GM23338 (cell line): Measurements from ENCODE around the gene MTA3. TPM values are rescaled to one million over a fixed set of nuclear protein-coding genes. Genes with fewer than 3 reads are reported as not detected.

ENCODE experiments used
- ATAC-seq: fragments of 200-7000 bp; cut with Tn5 transposase; 3 replicates; pipeline ENCODE4 v1.9.1; 2020
- DNase-seq: peaks from one replicate; pipeline ENCODE4 v3.0.0-alpha.2; 2015; ENCODE audit warnings: low spot score
- H2AFZ ChIP-seq: fragments of 200-600 bp; sonication (generic); 2 replicates; pipeline ENCODE4 v1.8.0; 2016; ENCODE audit warnings: antibody characterized with exemption, mild to moderate bottlenecking, moderate library complexity
- H3F3A ChIP-seq: fragments of 200-600 bp; sonication (generic); replicated peaks from 2 replicates; pipeline ENCODE4 v1.8.0; 2017; ENCODE audit warnings: antibody characterized with exemption, mixed run types, low read depth
- H3K27ac ChIP-seq: fragments of 200-600 bp; sonication (generic); 2 replicates; pipeline ENCODE4 v1.6.1; 2016; ENCODE audit warnings: low read depth
- H3K27me3 ChIP-seq: fragments of 200-600 bp; sonication (generic); 2 replicates; pipeline ENCODE4 v1.8.0; 2016; ENCODE audit warnings: mild to moderate bottlenecking, mixed run types, moderate library complexity; ENCODE audit not compliant: insufficient read depth
- H3K36me3 ChIP-seq: fragments of 200-600 bp; sonication (generic); 2 replicates; pipeline ENCODE4 v1.8.0; 2016; ENCODE audit warnings: mild to moderate bottlenecking; ENCODE audit not compliant: insufficient read depth
- H3K4me1 ChIP-seq: fragments of 200-600 bp; sonication (generic); 2 replicates; pipeline ENCODE4 v1.8.0; 2016; ENCODE audit warnings: mild to moderate bottlenecking, moderate library complexity; ENCODE audit not compliant: insufficient read depth
- H3K4me2 ChIP-seq: fragments of 200-600 bp; sonication (generic); 2 replicates; pipeline ENCODE4 v1.7.1; 2017; ENCODE audit warnings: mixed run types
- H3K4me3 ChIP-seq: fragments of 200-600 bp; sonication (generic); 2 replicates; pipeline ENCODE4 v1.6.1; 2016; ENCODE audit warnings: mixed run types
- H3K79me2 ChIP-seq: fragments of 200-600 bp; sonication (generic); replicated peaks from 2 replicates; pipeline ENCODE4 v1.8.0; 2017; ENCODE audit warnings: mild to moderate bottlenecking; ENCODE audit not compliant: insufficient read depth
- H3K9me2 ChIP-seq: fragments of 200-600 bp; sonication (generic); 2 replicates; pipeline ENCODE4 v1.8.0; 2017; ENCODE audit not compliant: insufficient read depth
- H4K20me1 ChIP-seq: fragments of 200-600 bp; sonication (generic); replicated peaks from 2 replicates; pipeline ENCODE4 v1.8.0; 2017; ENCODE audit warnings: mild to moderate bottlenecking; ENCODE audit not compliant: insufficient read depth
- H3K27ac Mint-ChIP-seq: 2 replicates; pipeline ENCODE4 v1.8.0; 2020; ENCODE audit warnings: inconsistent platforms, mild to moderate bottlenecking, moderate library complexity, mixed read lengths
- H3K27me3 Mint-ChIP-seq: 3 replicates; pipeline ENCODE4 v1.8.0; 2022; ENCODE audit warnings: low read depth, mild to moderate bottlenecking, moderate library complexity, mixed read lengths, inconsistent platforms; ENCODE audit not compliant: insufficient read depth, poor library complexity
- H3K36me3 Mint-ChIP-seq: 3 replicates; pipeline ENCODE4 v1.8.0; 2021; ENCODE audit warnings: low read depth, mild to moderate bottlenecking, inconsistent platforms, moderate library complexity, mixed read lengths
- H3K4me1 Mint-ChIP-seq: 3 replicates; pipeline ENCODE4 v1.8.0; 2020; ENCODE audit warnings: mild to moderate bottlenecking, inconsistent platforms, mixed read lengths
- H3K4me3 Mint-ChIP-seq: 3 replicates; pipeline ENCODE4 v1.8.0; 2021; ENCODE audit warnings: moderate library complexity, mild to moderate bottlenecking, inconsistent platforms, mixed read lengths
- H3K9me3 Mint-ChIP-seq: 3 replicates; pipeline ENCODE4 v1.8.0; 2020; ENCODE audit warnings: moderate library complexity, mild to moderate bottlenecking, inconsistent platforms, mixed read lengths
- CREB1 ChIP-seq: fragments of 250-450 bp; sonication (Bioruptor Pico); IDR thresholded peaks from 2 replicates; pipeline ENCODE4 v1.5.0; 2020; ENCODE audit warnings: low read depth, mild to moderate bottlenecking, moderate library complexity
- EZH2 ChIP-seq: fragments of 200-600 bp; sonication (generic); IDR thresholded peaks from one replicate; pipeline ENCODE4 v1.8.0; 2017; ENCODE audit warnings: antibody characterized with exemption, mild to moderate bottlenecking, low read depth; ENCODE audit not compliant: unreplicated experiment
- EZH2phosphoT487 ChIP-seq: fragments of 200-600 bp; sonication (generic); IDR thresholded peaks from one replicate; pipeline ENCODE4 v1.8.1; 2018; ENCODE audit warnings: antibody characterized with exemption; ENCODE audit not compliant: unreplicated experiment
- JUNB ChIP-seq: IDR thresholded peaks from one replicate; pipeline ENCODE4 v1.6.1; 2016; ENCODE audit warnings: antibody characterized with exemption; ENCODE audit not compliant: unreplicated experiment
- NANOG ChIP-seq: IDR thresholded peaks from 2 replicates; pipeline ENCODE4 v1.6.1; 2016; ENCODE audit warnings: antibody characterized with exemption, borderline replicate concordance
- POLR2AphosphoS5 ChIP-seq: IDR thresholded peaks from 2 replicates; pipeline ENCODE4 v1.6.1; 2016; ENCODE audit warnings: antibody characterized with exemption, low read depth
- STAT1 ChIP-seq: IDR thresholded peaks from one replicate; pipeline ENCODE4 v1.6.1; 2016; ENCODE audit warnings: antibody characterized with exemption; ENCODE audit not compliant: unreplicated experiment
- ZNF114 ChIP-seq: fragments of 250-450 bp; sonication (Bioruptor Pico); IDR thresholded peaks from 2 replicates; pipeline ENCODE4 v1.5.0; 2020; ENCODE audit warnings: mild to moderate bottlenecking, moderate library complexity
- ZNF331 ChIP-seq: fragments of 250-450 bp; sonication (Bioruptor Pico); IDR thresholded peaks from 2 replicates; pipeline ENCODE4 v1.5.0; 2020; ENCODE audit warnings: low read depth, mild to moderate bottlenecking, moderate library complexity
- polyA plus RNA-seq: library from polyadenylated mRNA; unstranded; fragments of >200 nt; fragmentation: Nextera tagmentation; extraction: Ambion mirVana; gene quantifications from 2 replicates; pipeline ENCODE4 v1.2.1, GENCODE V29; 2016
- total RNA-seq: library from RNA; depleted of rRNA; stranded (reverse); fragments of >200 nt; shearing (Covaris generic); gene quantifications from 2 replicates; pipeline ENCODE4 v1.2.3, GENCODE V29; 2014
- TF ChIP-seq, protein P1 (sequence below): IDR thresholded peaks from 2 replicates; pipeline ENCODE4 v1.6.1; 2016; ENCODE audit warnings: antibody characterized with exemption
- TF ChIP-seq, protein P2 (sequence below): fragments of 250-450 bp; sonication (Bioruptor Pico); IDR thresholded peaks from 2 replicates; pipeline ENCODE4 v1.5.0; 2020; ENCODE audit warnings: mild to moderate bottlenecking, moderate library complexity
- TF ChIP-seq, protein P3 (sequence below), 2 experiments: fragments of 200-600 bp in 1 of 2; sonication (generic) in 1 of 2; conservative IDR thresholded peaks; 2 replicates each; pipeline versions ENCODE4 v1.5.1 to v1.6.1; 2016 to 2017; ENCODE audit warnings: antibody characterized with exemption in 2 of 2, low read depth in 2 of 2, mild to moderate bottlenecking in 2 of 2, moderate library complexity in 1 of 2

The MTA3 gene
- total and polyA plus RNA-seq, 2 experiments from 2014 or later = 162 to 208 TPM

DNA sequence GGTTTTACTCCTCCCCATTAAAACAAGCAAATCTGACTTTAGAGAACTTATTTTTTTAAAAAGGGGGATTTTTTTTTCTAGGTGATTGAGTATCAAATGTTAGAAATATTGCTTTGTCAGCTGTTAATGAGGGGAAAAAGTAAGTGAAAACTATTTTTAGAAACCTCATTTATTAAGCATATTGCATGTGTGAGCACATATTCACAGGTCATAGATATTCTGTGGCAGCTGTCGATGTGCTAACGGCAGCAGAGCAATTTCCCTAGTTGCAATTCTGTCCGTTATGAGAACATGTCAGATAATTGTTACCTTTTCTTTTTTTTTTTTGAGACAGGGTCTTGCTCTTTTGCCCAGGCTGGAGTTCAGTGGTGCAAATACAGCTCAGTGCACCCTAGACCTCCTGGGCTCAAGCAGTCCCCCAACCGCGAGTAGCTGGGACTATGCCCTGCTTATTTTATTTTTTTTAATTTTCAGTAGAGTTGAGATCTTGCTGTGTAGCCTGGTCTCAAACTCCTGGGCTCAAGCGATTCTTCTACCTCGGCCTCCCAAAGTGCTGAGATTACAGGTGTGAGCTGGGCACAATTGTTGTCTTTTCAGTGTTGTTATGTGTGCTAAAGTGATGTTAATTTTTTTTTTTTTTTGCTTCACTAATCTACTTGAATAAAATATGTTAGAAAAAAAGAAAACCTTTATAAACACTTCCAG lies 69.8 kb downstream of the MTA3 start (continued):
- TF ChIP-seq EZH2phosphoT487 (no peak), EZH2 (no peak), NANOG (no peak)
- TF ChIP-seq, protein P1, sequence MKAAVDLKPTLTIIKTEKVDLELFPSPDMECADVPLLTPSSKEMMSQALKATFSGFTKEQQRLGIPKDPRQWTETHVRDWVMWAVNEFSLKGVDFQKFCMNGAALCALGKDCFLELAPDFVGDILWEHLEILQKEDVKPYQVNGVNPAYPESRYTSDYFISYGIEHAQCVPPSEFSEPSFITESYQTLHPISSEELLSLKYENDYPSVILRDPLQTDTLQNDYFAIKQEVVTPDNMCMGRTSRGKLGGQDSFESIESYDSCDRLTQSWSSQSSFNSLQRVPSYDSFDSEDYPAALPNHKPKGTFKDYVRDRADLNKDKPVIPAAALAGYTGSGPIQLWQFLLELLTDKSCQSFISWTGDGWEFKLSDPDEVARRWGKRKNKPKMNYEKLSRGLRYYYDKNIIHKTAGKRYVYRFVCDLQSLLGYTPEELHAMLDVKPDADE = no peak

DNA sequence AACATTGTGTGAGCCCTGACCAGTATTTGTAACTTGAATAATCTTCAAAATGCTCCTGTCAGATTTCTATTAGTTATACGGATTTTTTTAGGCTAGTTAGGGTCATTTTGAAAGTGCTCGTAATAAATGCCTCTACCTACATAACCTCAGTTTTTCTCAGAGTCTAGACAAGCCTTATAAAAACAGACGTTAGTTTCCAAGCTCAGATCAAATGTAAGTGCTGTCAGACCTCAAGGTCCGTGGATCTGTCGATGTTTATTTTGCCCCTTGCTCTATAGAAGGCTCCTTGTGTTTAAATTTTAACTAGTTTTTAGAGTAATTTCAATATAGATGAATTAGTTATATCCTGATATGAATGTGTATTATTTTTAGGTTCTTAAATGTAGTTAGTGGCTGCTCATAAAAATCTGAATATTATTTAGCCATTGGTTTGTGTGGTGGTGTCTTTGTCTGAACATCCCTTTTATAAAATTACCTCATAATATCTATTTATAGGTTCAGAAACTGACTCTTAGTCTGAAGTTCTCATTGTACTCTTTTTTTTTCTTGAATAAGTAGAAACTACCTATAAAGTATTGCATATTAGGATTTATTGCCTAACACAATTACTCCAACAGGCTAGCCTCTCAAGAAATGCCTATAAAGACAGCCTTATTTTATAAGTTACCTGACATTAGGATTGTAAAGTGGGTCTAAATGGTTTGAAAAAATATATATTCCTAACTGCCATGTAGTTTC lies 71.1 kb downstream of the MTA3 start:
- H3K4me2 ChIP-seq = no peak overlapping the region
- ATAC-seq = no peak
- TF ChIP-seq, protein P2, sequence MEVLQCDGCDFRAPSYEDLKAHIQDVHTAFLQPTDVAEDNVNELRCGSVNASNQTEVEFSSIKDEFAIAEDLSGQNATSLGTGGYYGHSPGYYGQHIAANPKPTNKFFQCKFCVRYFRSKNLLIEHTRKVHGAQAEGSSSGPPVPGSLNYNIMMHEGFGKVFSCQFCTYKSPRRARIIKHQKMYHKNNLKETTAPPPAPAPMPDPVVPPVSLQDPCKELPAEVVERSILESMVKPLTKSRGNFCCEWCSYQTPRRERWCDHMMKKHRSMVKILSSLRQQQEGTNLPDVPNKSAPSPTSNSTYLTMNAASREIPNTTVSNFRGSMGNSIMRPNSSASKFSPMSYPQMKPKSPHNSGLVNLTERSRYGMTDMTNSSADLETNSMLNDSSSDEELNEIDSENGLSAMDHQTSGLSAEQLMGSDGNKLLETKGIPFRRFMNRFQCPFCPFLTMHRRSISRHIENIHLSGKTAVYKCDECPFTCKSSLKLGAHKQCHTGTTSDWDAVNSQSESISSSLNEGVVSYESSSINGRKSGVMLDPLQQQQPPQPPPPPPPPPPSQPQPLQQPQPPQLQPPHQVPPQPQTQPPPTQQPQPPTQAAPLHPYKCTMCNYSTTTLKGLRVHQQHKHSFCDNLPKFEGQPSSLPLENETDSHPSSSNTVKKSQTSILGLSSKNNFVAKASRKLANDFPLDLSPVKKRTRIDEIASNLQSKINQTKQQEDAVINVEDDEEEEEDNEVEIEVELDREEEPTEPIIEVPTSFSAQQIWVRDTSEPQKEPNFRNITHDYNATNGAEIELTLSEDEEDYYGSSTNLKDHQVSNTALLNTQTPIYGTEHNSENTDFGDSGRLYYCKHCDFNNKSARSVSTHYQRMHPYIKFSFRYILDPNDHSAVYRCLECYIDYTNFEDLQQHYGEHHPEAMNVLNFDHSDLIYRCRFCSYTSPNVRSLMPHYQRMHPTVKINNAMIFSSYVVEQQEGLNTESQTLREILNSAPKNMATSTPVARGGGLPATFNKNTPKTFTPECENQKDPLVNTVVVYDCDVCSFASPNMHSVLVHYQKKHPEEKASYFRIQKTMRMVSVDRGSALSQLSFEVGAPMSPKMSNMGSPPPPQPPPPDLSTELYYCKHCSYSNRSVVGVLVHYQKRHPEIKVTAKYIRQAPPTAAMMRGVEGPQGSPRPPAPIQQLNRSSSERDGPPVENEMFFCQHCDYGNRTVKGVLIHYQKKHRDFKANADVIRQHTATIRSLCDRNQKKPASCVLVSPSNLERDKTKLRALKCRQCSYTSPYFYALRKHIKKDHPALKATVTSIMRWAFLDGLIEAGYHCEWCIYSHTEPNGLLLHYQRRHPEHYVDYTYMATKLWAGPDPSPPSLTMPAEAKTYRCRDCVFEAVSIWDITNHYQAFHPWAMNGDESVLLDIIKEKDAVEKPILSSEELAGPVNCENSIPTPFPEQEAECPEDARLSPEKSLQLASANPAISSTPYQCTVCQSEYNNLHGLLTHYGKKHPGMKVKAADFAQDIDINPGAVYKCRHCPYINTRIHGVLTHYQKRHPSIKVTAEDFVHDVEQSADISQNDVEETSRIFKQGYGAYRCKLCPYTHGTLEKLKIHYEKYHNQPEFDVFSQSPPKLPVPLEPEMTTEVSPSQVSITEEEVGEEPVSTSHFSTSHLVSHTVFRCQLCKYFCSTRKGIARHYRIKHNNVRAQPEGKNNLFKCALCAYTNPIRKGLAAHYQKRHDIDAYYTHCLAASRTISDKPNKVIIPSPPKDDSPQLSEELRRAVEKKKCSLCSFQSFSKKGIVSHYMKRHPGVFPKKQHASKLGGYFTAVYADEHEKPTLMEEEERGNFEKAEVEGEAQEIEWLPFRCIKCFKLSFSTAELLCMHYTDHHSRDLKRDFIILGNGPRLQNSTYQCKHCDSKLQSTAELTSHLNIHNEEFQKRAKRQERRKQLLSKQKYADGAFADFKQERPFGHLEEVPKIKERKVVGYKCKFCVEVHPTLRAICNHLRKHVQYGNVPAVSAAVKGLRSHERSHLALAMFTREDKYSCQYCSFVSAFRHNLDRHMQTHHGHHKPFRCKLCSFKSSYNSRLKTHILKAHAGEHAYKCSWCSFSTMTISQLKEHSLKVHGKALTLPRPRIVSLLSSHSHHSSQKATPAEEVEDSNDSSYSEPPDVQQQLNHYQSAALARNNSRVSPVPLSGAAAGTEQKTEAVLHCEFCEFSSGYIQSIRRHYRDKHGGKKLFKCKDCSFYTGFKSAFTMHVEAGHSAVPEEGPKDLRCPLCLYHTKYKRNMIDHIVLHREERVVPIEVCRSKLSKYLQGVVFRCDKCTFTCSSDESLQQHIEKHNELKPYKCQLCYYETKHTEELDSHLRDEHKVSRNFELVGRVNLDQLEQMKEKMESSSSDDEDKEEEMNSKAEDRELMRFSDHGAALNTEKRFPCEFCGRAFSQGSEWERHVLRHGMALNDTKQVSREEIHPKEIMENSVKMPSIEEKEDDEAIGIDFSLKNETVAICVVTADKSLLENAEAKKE (CRISPR knock-in tag) = no peak
- no peak for TF ChIP-seq POLR2AphosphoS5
- TF ChIP-seq, protein P3, sequence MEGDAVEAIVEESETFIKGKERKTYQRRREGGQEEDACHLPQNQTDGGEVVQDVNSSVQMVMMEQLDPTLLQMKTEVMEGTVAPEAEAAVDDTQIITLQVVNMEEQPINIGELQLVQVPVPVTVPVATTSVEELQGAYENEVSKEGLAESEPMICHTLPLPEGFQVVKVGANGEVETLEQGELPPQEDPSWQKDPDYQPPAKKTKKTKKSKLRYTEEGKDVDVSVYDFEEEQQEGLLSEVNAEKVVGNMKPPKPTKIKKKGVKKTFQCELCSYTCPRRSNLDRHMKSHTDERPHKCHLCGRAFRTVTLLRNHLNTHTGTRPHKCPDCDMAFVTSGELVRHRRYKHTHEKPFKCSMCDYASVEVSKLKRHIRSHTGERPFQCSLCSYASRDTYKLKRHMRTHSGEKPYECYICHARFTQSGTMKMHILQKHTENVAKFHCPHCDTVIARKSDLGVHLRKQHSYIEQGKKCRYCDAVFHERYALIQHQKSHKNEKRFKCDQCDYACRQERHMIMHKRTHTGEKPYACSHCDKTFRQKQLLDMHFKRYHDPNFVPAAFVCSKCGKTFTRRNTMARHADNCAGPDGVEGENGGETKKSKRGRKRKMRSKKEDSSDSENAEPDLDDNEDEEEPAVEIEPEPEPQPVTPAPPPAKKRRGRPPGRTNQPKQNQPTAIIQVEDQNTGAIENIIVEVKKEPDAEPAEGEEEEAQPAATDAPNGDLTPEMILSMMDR (conservative IDR thresholded peaks at IDR 0.05; ENCODE audit: low read depth in 2 of 2) = no peak
- no peak for TF ChIP-seq JUNB
- no peak for TF ChIP-seq STAT1
- TF ChIP-seq EZH2phosphoT487 = no peak
- no peak for TF ChIP-seq ZNF114 (CRISPR knock-in tag)
- no peak for TF ChIP-seq CREB1 (CRISPR knock-in tag)
- TF ChIP-seq NANOG = no peak
- no peak for TF ChIP-seq ZNF331 (CRISPR knock-in tag)

More for the DNA sequence above, 71.1 kb downstream of the MTA3 start:
- no peaks in the 10 kb centered on the region for H3K9me2 ChIP-seq
- H3K27ac ChIP-seq = peak overlapping the region; percentile 23; the same call in 1 of the 2 replicates
- no peak overlapping the region for H3K4me3 ChIP-seq
- DNase-seq = no peak
- peaks cover 8% of the 10 kb centered on the region for H3K27me3 Mint-ChIP-seq
- H3K4me1 ChIP-seq = peaks cover 21% of the 10 kb centered on the region
- no peaks in the 10 kb centered on the region for H3K27me3 ChIP-seq
- H3K79me2 ChIP-seq = peaks cover 74% of the 10 kb centered on the region
- H3K4me3 Mint-ChIP-seq = no peak overlapping the region
- H3F3A ChIP-seq = peaks cover 17% of the 10 kb centered on the region; the same call in 1 of the 2 replicates
- peaks cover 9% of the 10 kb centered on the region for H4K20me1 ChIP-seq
- H3K4me1 Mint-ChIP-seq = peaks cover 15% of the 10 kb centered on the region
- peak overlapping the region; percentile 80; the same call in 1 of the 2 replicates for H3K27ac Mint-ChIP-seq
- peaks cover 8% of the 10 kb centered on the region; the same call in 1 of the 2 replicates for H3K36me3 ChIP-seq
- no peak overlapping the region for H2AFZ ChIP-seq
- peaks cover 35% of the 10 kb centered on the region for H3K36me3 Mint-ChIP-seq
- no peaks in the 10 kb centered on the region for H3K9me3 Mint-ChIP-seq
